ENCODE data around the gene PRKCQ.

PRKCQ gene

DNA sequence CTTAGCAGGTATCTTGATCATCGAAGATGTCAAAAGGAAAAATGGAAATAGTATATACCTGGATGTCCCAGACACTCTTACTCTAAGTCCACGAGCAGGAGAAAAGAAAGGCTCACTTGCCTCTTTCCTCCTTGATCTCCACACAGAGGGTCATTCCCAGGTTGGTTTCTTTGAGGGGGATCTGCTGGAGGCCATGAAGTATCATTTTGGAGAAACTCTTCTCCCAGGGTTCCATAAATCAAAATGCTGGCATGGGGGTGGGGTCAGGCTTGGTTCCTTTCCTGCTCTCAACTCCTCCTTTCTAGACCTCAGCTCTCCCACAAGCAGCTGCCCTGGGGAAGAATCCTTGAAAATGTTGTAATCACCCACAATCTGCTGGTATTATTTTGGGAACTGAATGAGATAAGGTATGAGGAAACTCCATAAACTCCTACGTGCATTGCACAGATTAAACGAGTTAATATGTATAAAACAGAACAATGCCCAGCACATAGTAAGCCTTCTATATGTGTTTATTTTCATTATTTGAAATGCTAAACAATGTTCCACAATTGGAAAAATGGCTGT, 54.4 kb downstream of the PRKCQ start:
- no CpG with 5 or more reads among the region's 4 CpGs for WGBS, 2 donors (ENCODE audit: extremely low coverage in 2 of 2, insufficient read length in 2 of 2, insufficient replicate concordance in 1 of 2)

DNA sequence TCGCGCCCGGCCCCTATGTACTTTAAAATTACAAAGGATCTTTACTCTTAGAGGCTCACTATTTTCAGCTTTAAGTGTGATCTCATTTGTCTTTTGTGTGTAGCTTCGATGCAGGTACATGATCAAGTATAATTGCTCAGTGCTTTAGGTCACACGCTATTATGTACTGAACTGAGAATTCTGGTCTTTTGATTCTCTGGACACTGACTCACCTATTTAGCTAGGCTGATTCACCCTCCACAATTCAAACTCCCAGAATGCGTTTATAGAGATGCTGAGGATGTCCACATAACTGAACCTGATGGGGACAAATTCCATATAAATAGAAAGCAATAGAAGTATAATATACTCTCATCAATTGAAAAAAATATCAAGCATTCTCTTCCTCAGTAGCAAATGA, 57.8 kb downstream of the PRKCQ start:
- no peaks in the 10 kb centered on the region for H3K9me3 ChIP-seq (replicated peaks in 1 of 2; ENCODE audit: control insufficient read depth in 2 of 2, insufficient read depth in 1 of 2, low read depth in 1 of 2, low read length in 2 of 2)
- WGBS, 2 donors (ENCODE audit: extremely low coverage in 2 of 2, insufficient read length in 2 of 2, insufficient replicate concordance in 1 of 2), result no CpG with 5 or more reads among the region's 6 CpGs
- H2AFZ ChIP-seq (ENCODE audit: low read length), result no peak overlapping the region
- no peak overlapping the region for H2BK15ac ChIP-seq (ENCODE audit: low read length)
- no peaks in the 10 kb centered on the region for H3K36me3 ChIP-seq (replicated peaks in 1 of 2; ENCODE audit: control insufficient read depth in 2 of 2, insufficient read depth in 2 of 2, low read length in 2 of 2)
- no peak overlapping the region for H3K4ac ChIP-seq (ENCODE audit: low read length)
- DNase-seq (ENCODE audit: low spot score), result no peak
- no peak overlapping the region for H3K4me2 ChIP-seq (ENCODE audit: insufficient read depth, low read length, poor library complexity, severe bottlenecking)
- no peak overlapping the region for H3K18ac ChIP-seq (ENCODE audit: low read length)
- H4K8ac ChIP-seq (ENCODE audit: low read depth, low read length), result no peak overlapping the region
- no peak overlapping the region for H2BK5ac ChIP-seq (ENCODE audit: low read length)
- no peaks in the 10 kb centered on the region for H3K79me1 ChIP-seq (ENCODE audit: low read depth, low read length)
- H3K4me3 ChIP-seq (ENCODE audit: low read length in 2 of 2), result no peak overlapping the region
- H2AK5ac ChIP-seq (ENCODE audit: low read depth, low read length), result no peak overlapping the region
- H3K4me1 ChIP-seq (ENCODE audit: control insufficient read depth in 2 of 2, insufficient read depth in 1 of 2, low read depth in 1 of 2, low read length in 2 of 2), result no peaks in the 10 kb centered on the region
- H3K23ac ChIP-seq (ENCODE audit: low read depth, low read length, poor library complexity), result no peak overlapping the region
- no peak overlapping the region for H3K9ac ChIP-seq (ENCODE audit: low read depth, low read length, poor library complexity)
- H2BK12ac ChIP-seq (ENCODE audit: low read length), result no peak overlapping the region
- no peak overlapping the region for H3K14ac ChIP-seq (ENCODE audit: low read length)
- no peak overlapping the region for H4K91ac ChIP-seq (ENCODE audit: low read depth, low read length, poor library complexity)
- no peak overlapping the region for H3K27ac ChIP-seq (replicated peaks; ENCODE audit: low read length)
- no peak overlapping the region for H2BK120ac ChIP-seq (ENCODE audit: low read depth, low read length)
- no peaks in the 10 kb centered on the region for H3K27me3 ChIP-seq (ENCODE audit: control insufficient read depth in 3 of 3, insufficient read depth in 3 of 3, low read depth in 1 of 3, low read length in 3 of 3)

More for the DNA sequence above, 54.4 kb downstream of the PRKCQ start:
- Histone ChIP-seq H3K4ac (ENCODE audit: low read length) (no peak overlapping the region), H2BK15ac (ENCODE audit: low read length) (no peak overlapping the region), H3K4me1 (ENCODE audit: control insufficient read depth in 2 of 2, insufficient read depth in 1 of 2, low read depth in 1 of 2, low read length in 2 of 2) (no peaks in the 10 kb centered on the region), H3K4me2 (ENCODE audit: insufficient read depth, low read length, poor library complexity, severe bottlenecking) (no peak overlapping the region), H3K23ac (ENCODE audit: low read depth, low read length, poor library complexity) (no peak overlapping the region), H3K36me3 (replicated peaks in 1 of 2; ENCODE audit: control insufficient read depth in 2 of 2, insufficient read depth in 2 of 2, low read length in 2 of 2) (no peaks in the 10 kb centered on the region), H3K9me3 (replicated peaks in 1 of 2; ENCODE audit: control insufficient read depth in 2 of 2, insufficient read depth in 1 of 2, low read depth in 1 of 2, low read length in 2 of 2) (no peaks in the 10 kb centered on the region), H2BK120ac (ENCODE audit: low read depth, low read length) (no peak overlapping the region), H2AK5ac (ENCODE audit: low read depth, low read length) (no peak overlapping the region), H3K27me3 (ENCODE audit: control insufficient read depth in 3 of 3, insufficient read depth in 3 of 3, low read depth in 1 of 3, low read length in 3 of 3) (no peaks in the 10 kb centered on the region), H3K9ac (ENCODE audit: low read depth, low read length, poor library complexity) (no peak overlapping the region), H4K91ac (ENCODE audit: low read depth, low read length, poor library complexity) (no peak overlapping the region), H4K8ac (ENCODE audit: low read depth, low read length) (no peak overlapping the region), H3K27ac (replicated peaks; ENCODE audit: low read length) (no peak overlapping the region), H2BK5ac (ENCODE audit: low read length) (no peak overlapping the region), H2AFZ (ENCODE audit: low read length) (no peak overlapping the region), H2BK12ac (ENCODE audit: low read length) (no peak overlapping the region), H3K18ac (ENCODE audit: low read length) (no peak overlapping the region), H3K4me3 (ENCODE audit: low read length in 2 of 2) (no peak overlapping the region), H3K14ac (ENCODE audit: low read length) (no peak overlapping the region), H3K79me1 (ENCODE audit: low read depth, low read length) (no peaks in the 10 kb centered on the region)
- no peak for DNase-seq (ENCODE audit: low spot score)

- Histone ChIP-seq H2BK15ac (ENCODE audit: low read length) (no peak overlapping the region), H2BK12ac (ENCODE audit: low read length) (no peak overlapping the region), H3K36me3 (replicated peaks in 1 of 2; ENCODE audit: control insufficient read depth in 2 of 2, insufficient read depth in 2 of 2, low read length in 2 of 2) (no peaks in the 10 kb centered on the region), H3K9ac (ENCODE audit: low read depth, low read length, poor library complexity) (no peak overlapping the region), H3K4ac (ENCODE audit: low read length) (no peak overlapping the region), H3K23ac (ENCODE audit: low read depth, low read length, poor library complexity) (no peak overlapping the region), H3K4me3 (ENCODE audit: low read length in 2 of 2) (no peak overlapping the region), H3K14ac (ENCODE audit: low read length) (no peak overlapping the region), H3K79me1 (ENCODE audit: low read depth, low read length) (no peaks in the 10 kb centered on the region), H4K8ac (ENCODE audit: low read depth, low read length) (no peak overlapping the region), H2BK120ac (ENCODE audit: low read depth, low read length) (no peak overlapping the region), H3K18ac (ENCODE audit: low read length) (no peak overlapping the region), H3K4me2 (ENCODE audit: insufficient read depth, low read length, poor library complexity, severe bottlenecking) (no peak overlapping the region), H3K4me1 (ENCODE audit: control insufficient read depth in 2 of 2, insufficient read depth in 1 of 2, low read depth in 1 of 2, low read length in 2 of 2) (peaks cover 0 to 4% of the 10 kb centered on the region in 2 donors), H3K27me3 (ENCODE audit: control insufficient read depth in 3 of 3, insufficient read depth in 3 of 3, low read depth in 1 of 3, low read length in 3 of 3) (peaks cover 0 to 12% (median 0%) of the 10 kb centered on the region in 3 experiments), H2BK5ac (ENCODE audit: low read length) (no peak overlapping the region), H3K27ac (replicated peaks; ENCODE audit: low read length) (no peak overlapping the region), H3K9me3 (replicated peaks in 1 of 2; ENCODE audit: control insufficient read depth in 2 of 2, insufficient read depth in 1 of 2, low read depth in 1 of 2, low read length in 2 of 2) (no peaks in the 10 kb centered on the region), H4K91ac (ENCODE audit: low read depth, low read length, poor library complexity) (no peak overlapping the region), H2AK5ac (ENCODE audit: low read depth, low read length) (no peak overlapping the region), H2AFZ (ENCODE audit: low read length) (no peak overlapping the region)
- WGBS, 2 donors (ENCODE audit: extremely low coverage in 2 of 2, insufficient read length in 2 of 2, insufficient replicate concordance in 1 of 2), result no CpG with 5 or more reads among the region's 10 CpGs
- DNase-seq (ENCODE audit: low spot score), result no peak
Observed at GRCh38 chr10:6520138-6520537, 59.9 kb downstream of the PRKCQ start.

DNA sequence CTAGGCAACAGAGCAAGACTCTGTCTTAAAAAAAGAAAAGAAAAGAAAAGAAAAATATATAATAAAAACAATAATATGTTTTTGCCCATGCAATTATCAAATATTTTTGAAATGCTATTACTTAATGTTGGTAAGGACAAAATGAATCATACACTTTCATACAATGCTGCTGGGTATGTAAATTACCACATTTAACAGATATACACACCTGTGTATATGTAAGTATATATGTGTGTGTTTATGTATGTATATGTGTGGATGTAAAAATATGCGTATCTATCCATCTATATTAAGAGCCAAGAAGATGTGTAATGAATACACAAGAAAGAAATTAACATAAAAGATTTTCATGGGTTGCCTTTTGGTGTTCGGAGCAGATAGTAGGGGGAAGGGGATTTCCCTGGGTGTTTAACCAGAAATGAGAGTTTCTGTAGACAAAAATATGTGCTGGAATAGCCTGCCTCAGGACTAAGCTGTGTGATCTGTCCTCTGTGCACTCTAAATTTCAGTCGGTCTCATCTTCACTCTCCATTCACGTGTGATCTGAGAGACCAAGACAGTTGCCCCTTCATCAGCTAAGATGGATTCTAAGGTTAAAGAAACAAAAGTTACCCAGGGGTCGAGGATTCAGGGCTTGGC, 61.2 kb downstream of the PRKCQ start:
- no peak for DNase-seq (ENCODE audit: low spot score)
- no peak overlapping the region for H3K18ac ChIP-seq (ENCODE audit: low read length)
- H3K27ac ChIP-seq (replicated peaks; ENCODE audit: low read length), result no peak overlapping the region
- H3K36me3 ChIP-seq (replicated peaks in 1 of 2; ENCODE audit: control insufficient read depth in 2 of 2, insufficient read depth in 2 of 2, low read length in 2 of 2), result no peaks in the 10 kb centered on the region
- H4K8ac ChIP-seq (ENCODE audit: low read depth, low read length), result no peak overlapping the region
- H3K4ac ChIP-seq (ENCODE audit: low read length), result no peak overlapping the region
- H2BK120ac ChIP-seq (ENCODE audit: low read depth, low read length), result no peak overlapping the region
- no peak overlapping the region for H3K14ac ChIP-seq (ENCODE audit: low read length)
- peaks cover 0 to 12% (median 0%) of the 10 kb centered on the region in 3 experiments for H3K27me3 ChIP-seq (ENCODE audit: control insufficient read depth in 3 of 3, insufficient read depth in 3 of 3, low read depth in 1 of 3, low read length in 3 of 3)
- no peak overlapping the region for H3K4me2 ChIP-seq (ENCODE audit: insufficient read depth, low read length, poor library complexity, severe bottlenecking)
- H2AFZ ChIP-seq (ENCODE audit: low read length), result no peak overlapping the region
- peaks cover 0 to 4% of the 10 kb centered on the region in 2 donors for H3K4me1 ChIP-seq (ENCODE audit: control insufficient read depth in 2 of 2, insufficient read depth in 1 of 2, low read depth in 1 of 2, low read length in 2 of 2)
- H2BK12ac ChIP-seq (ENCODE audit: low read length), result no peak overlapping the region
- H2BK15ac ChIP-seq (ENCODE audit: low read length), result no peak overlapping the region
- no CpG with 5 or more reads among the region's 5 CpGs for WGBS, 2 donors (ENCODE audit: extremely low coverage in 2 of 2, insufficient read length in 2 of 2, insufficient replicate concordance in 1 of 2)
- no peak overlapping the region for H3K4me3 ChIP-seq (ENCODE audit: low read length in 2 of 2)
- H2AK5ac ChIP-seq (ENCODE audit: low read depth, low read length), result no peak overlapping the region
- H3K23ac ChIP-seq (ENCODE audit: low read depth, low read length, poor library complexity), result no peak overlapping the region
- no peaks in the 10 kb centered on the region for H3K9me3 ChIP-seq (replicated peaks in 1 of 2; ENCODE audit: control insufficient read depth in 2 of 2, insufficient read depth in 1 of 2, low read depth in 1 of 2, low read length in 2 of 2)
- no peak overlapping the region for H2BK5ac ChIP-seq (ENCODE audit: low read length)
- H4K91ac ChIP-seq (ENCODE audit: low read depth, low read length, poor library complexity), result no peak overlapping the region
- no peaks in the 10 kb centered on the region for H3K79me1 ChIP-seq (ENCODE audit: low read depth, low read length)
- no peak overlapping the region for H3K9ac ChIP-seq (ENCODE audit: low read depth, low read length, poor library complexity)
